Measurements from ENCODE around the gene SCGB1D4. TPM values are rescaled to one million over a fixed set of nuclear protein-coding genes. Genes with fewer than 3 reads are reported as not detected.

The SCGB1D4 gene
- total RNA-seq, 2 donors from 2014 or later = not detected

DNA sequence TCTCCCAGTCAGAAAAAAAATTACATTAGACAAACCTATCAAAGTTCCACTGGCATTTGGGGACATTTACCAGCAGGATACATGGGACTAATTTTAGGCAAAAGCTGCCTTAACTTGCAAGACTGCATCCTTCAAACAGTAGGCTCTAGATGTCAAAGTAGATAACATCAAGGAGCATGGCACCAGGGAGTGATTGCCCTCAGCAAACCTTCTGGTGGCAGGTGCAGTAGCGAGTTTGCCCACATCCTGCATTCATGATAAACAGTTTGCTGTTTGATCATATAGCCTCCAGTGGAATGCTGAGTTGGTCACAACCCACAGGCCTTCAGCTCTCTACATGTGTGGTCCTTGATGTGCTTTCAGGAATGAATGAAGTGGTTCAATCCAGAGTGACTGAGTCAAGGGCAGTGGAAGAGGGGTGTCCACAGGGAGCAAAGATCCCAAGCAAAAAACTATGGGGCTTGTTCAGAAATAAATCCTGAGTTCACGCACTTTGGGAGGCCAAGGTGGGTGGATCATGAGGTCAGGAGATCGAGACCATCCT lies 44.8 kb downstream of the SCGB1D4 start:
- no peaks in the 10 kb centered on the region for H3K27me3 ChIP-seq
- 83 to 96% methylated on average over 3 of the region's 3 CpGs for WGBS, 2 donors
- DNase-seq = no peak
- intact Hi-C loops (cut with DNase I) = no loop called here
- peaks cover 0 to 31% (median 0%) of the 10 kb centered on the region in 3 donors for H3K9me3 ChIP-seq
- TF ChIP-seq, protein P1, sequence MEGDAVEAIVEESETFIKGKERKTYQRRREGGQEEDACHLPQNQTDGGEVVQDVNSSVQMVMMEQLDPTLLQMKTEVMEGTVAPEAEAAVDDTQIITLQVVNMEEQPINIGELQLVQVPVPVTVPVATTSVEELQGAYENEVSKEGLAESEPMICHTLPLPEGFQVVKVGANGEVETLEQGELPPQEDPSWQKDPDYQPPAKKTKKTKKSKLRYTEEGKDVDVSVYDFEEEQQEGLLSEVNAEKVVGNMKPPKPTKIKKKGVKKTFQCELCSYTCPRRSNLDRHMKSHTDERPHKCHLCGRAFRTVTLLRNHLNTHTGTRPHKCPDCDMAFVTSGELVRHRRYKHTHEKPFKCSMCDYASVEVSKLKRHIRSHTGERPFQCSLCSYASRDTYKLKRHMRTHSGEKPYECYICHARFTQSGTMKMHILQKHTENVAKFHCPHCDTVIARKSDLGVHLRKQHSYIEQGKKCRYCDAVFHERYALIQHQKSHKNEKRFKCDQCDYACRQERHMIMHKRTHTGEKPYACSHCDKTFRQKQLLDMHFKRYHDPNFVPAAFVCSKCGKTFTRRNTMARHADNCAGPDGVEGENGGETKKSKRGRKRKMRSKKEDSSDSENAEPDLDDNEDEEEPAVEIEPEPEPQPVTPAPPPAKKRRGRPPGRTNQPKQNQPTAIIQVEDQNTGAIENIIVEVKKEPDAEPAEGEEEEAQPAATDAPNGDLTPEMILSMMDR (IDR thresholded peaks at IDR 0.05) = no peak
- no peak for TF ChIP-seq POLR2A (IDR thresholded peaks at IDR 0.05)
- no peak overlapping the region for H3K27ac ChIP-seq
- no peaks in the 10 kb centered on the region for H3K36me3 ChIP-seq (replicated peaks in 1 of 2; ENCODE audit: insufficient read depth in 1 of 2, low read depth in 2 of 2)
- no peaks in the 10 kb centered on the region for H3K4me1 ChIP-seq
- ATAC-seq = no peak
- no peak overlapping the region for H3K4me3 ChIP-seq

GRCh38 chr11:62251698-62252097 lies 47.2 kb downstream of the SCGB1D4 start:
- WGBS, 2 donors = 38 to 39% methylated on average over 4 of the region's 4 CpGs
- Histone ChIP-seq H3K27ac (no peak overlapping the region), H3K4me1 (no peaks in the 10 kb centered on the region), H3K36me3 (replicated peaks in 1 of 2; ENCODE audit: insufficient read depth in 1 of 2, low read depth in 2 of 2) (no peaks in the 10 kb centered on the region), H3K4me3 (no peak overlapping the region), H3K9me3 (peaks cover 0 to 31% (median 0%) of the 10 kb centered on the region in 3 donors), H3K27me3 (no peaks in the 10 kb centered on the region)
- DNase-seq = no peak
- intact Hi-C loops (cut with DNase I) = no loop called here
- no peak for ATAC-seq
- TF ChIP-seq, protein P1 (IDR thresholded peaks at IDR 0.05) = no peak
- no peak for TF ChIP-seq POLR2A (IDR thresholded peaks at IDR 0.05)

Other genes starting within 250 kb of the SCGB1D4 start
- gene INCENP, start 175.1 kb downstream of the SCGB1D4 start, total RNA-seq = 1 to 10 TPM; 5.4 to 7.9 TPM
- gene SCGB1D1, start 108.9 kb downstream of the SCGB1D4 start, total RNA-seq = not detected
- 10 to 100 TPM in 1 of 2 donors, not detected in 1; 10.4 TPM for gene SCGB2A1, start 90.4 kb downstream of the SCGB1D4 start, total RNA-seq
- not detected for gene SCGB1D2, start 56.8 kb downstream of the SCGB1D4 start, total RNA-seq
- not detected for gene SCGB2A2, start 28.9 kb downstream of the SCGB1D4 start, total RNA-seq
- 10 to 100 TPM; 15.3 to 69.5 TPM for gene ASRGL1, start 38.4 kb upstream of the SCGB1D4 start, total RNA-seq
- gene SCGB1A1, start 120.0 kb upstream of the SCGB1D4 start, total RNA-seq = not detected
- gene AHNAK, start 247.7 kb upstream of the SCGB1D4 start, total RNA-seq = 100 to 1,000 TPM; 168 to 241 TPM

All from body of pancreas (tissue), 4 donors.